HuH-7 (cell line): Measurements from ENCODE around the gene CALHM2.

Experiments used
- DNase-seq: peaks from one replicate; pipeline ENCODE4 v3.0.0; 2011; ENCODE audit warnings: low spot score

CALHM2 gene

GRCh38 chr10:103475437-103475836 lies 23.3 kb upstream of the CALHM2 start:
- no peak for DNase-seq

DNA sequence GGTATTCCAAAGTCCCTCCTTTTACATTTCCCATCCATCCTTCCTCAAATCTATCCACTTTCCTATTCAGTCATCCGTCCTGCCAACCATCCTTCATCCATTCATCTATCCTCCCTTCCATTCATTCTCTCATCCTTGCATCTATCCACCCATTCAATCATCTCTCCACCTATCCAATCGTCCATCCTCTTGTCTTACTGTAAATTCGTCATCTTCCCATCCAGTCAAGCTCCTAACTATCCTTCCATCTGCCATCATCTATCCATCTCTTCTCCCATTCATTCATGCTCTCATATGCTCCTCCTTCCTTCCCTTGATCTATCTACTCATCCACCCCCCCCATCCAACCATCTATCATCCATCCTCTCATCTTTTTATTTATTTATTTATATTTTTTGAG lies 21.9 kb upstream of the CALHM2 start:
- no peak for DNase-seq

DNA sequence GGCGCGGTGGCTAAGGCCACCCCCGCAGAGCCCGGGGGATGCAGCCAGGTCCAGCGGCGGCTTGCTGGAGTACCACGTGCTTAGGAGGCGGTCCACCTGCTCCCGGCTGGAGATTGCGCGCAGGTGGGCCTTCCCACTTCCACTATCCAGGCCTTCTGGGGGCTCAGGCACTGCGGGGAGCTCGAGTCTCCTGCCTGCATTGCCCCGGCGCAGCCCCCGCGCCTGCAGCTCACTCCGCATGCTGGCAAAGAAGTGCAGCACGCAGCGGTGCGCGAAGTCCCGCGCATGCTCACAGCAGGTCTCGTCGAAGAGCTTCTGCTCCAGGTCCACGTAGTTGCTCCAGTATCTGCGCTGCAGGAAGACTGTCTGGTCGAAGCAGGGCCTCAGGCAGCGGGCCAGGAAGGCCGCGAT lies 21.1 kb upstream of the CALHM2 start:
- DNase-seq = no peak

GRCh38 chr10:103472005-103472404 lies 19.8 kb upstream of the CALHM2 start:
- DNase-seq = no peak

- DNase-seq = no peak
These were observed 18.8 kb upstream of the CALHM2 start for GRCh38 chr10:103470761-103471653.

- no peak for DNase-seq
These were observed 17.0 kb upstream of the CALHM2 start for GRCh38 chr10:103469201-103469600.

GRCh38 chr10:103467406-103467805 lies 15.2 kb upstream of the CALHM2 start:
- no peak for DNase-seq

- no peak for DNase-seq
These were observed 14.6 kb upstream of the CALHM2 start for GRCh38 chr10:103466734-103467133.

GRCh38 chr10:103465411-103466179 lies 13.4 kb upstream of the CALHM2 start:
- no peak for DNase-seq

DNA sequence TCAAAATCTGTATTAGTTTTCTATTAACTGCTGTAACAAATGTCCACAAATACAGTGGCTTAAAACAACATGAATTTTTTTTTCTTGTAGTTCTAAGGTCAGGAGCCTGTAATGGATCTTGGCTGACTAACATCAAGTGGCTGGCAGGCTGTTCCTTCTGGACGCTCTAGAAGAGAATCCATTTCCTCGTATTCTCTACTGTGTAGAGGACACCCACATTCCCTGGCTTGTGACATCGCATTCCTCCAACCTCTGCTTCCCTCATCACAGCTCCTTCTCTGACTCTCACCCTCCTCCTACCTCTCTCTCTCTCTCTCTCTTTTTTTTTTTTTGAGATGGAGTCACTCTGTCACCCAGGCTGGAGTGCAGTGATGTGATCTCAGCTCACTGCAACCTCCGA lies 11.3 kb upstream of the CALHM2 start:
- no peak for DNase-seq

GRCh38 chr10:103459615-103460014 lies 7.4 kb upstream of the CALHM2 start:
- no peak for DNase-seq

DNA sequence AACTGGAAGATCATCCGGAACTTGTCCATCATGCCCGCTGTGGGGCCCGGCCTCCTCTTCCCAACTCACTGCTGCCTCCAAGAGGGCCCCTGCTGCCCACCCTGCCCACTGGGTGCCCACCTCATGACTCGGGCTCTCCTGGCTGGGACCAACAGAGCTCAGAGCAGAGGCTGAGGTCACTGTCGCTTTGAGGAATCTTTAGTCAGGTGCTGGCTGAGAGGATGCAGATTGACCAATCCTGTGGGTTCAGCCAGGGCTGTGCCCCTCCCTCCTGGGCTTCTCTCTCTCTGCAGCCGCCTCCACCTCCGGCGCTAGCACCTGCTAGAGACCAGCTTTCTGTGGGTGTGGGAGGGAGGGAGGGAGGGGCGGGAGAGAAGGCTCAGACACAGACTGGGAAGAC lies 6.5 kb upstream of the CALHM2 start, which contains the start of gene CALHM1:
TSS of gene CALHM1 (minus strand) at position 181 of the 400 bp plus-strand sequence. CDS start at position 32, 149 bp downstream.
- DNase-seq = no peak

GRCh38 chr10:103457896-103458583 lies 5.9 kb upstream of the CALHM2 start:
- no peak for DNase-seq

- no peak for DNase-seq
These were observed 5.1 kb upstream of the CALHM2 start for GRCh38 chr10:103457176-103457712.

- DNase-seq = no peak
These were observed 4.0 kb upstream of the CALHM2 start for GRCh38 chr10:103456074-103456660.

GRCh38 chr10:103455235-103455634 lies 3.1 kb upstream of the CALHM2 start:
- no peak for DNase-seq

- no peak for DNase-seq
These were observed 1.9 kb upstream of the CALHM2 start for GRCh38 chr10:103454026-103454425.

DNA sequence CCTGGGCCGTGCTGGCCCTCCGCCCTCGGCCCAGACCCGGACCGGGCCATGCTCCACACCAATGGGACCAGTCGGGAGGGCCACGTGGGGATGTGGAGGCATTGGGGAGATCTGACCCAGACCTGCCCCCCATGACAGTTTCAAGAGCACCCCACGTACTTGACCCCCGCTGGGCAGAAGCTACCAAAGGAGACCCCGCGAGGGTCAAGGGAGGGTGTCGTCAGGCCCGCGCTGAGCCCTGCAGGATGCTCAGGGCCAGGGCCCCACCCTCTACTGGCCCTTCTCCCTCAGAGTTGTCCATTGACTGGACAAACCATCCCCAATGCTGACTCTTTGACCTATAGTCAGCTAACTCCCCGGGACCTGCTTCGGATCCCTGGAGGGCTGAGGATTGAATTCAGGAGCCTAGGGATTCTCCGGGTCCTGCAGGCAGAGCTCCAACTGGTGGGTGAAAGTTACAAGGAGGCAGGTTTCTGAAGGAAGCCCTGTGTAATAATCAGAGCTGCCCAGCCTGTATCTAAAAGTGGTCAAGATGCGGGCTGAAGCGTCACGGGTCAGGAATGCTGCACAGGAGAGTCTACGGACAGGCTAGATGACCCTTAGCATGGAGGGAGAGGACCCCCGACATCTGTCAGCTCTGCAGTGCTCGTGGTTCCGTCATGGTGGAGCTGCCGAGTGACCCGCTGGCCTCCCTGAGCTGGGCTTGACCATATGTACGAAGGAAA lies 498 bp upstream of the CALHM2 start:
- DNase-seq = no peak

DNA sequence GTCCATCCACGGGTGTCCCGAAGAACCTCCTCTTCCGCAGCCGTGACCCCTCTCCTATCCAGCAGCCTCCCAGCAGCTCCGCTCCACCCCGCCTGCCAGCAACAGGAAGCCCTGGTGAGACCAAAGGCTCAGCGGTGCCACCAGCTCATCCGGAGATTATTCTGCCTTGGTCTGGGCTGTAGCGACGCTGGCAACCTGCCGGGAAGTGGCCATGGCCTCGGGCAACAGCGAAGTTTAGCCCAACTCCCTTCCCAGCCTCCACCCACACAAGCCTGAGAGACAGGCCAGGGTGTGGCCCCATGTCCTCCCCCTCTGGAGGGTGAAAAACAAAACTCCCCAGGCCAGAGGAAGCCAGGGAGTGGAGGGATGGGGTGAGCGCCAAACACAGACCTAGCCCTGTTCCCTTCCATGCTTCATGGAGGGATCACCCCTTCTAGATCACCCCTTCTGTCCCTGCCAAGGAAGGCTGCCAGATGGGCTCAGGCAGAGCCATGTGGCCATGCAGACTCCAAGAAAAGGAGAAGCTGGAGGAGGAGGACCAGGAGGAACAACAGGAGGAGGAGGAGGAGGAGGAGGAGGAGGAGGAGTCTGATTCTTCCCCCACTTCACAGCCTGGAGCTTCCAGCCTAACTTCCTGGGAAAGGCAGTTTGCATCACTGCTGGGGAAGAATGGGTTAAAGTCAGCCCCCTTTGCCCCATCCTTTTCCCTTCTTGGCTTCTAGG lies 918 bp downstream of the CALHM2 start:
- DNase-seq = no peak

- DNase-seq = no peak
These were observed 1.9 kb downstream of the CALHM2 start for GRCh38 chr10:103450201-103450695.
